Uterus (tissue), 4 donors: Measurements from ENCODE around the gene ZHX3. TPM values are rescaled to one million over a fixed set of nuclear protein-coding genes. Genes with fewer than 3 reads are reported as not detected.

Experiments
- DNase-seq, 2 donors: peaks; one replicate each; pipeline ENCODE4 v3.0.0-alpha.2; 2019 to 2020
- H3K27ac ChIP-seq, 2 donors: fragments of 200-600 bp; sonication (generic); 1 replicate in 1 of 2; 2 replicates in 1 of 2; pipeline ENCODE4 v1.5.1; 2016 to 2018
- H3K27me3 ChIP-seq, 2 donors: fragments of 200-600 bp; sonication (generic); one replicate each; pipeline ENCODE4 v1.5.1; 2018 to 2019; ENCODE audit warnings: control low read depth in 1 of 2
- H3K36me3 ChIP-seq, 2 donors: fragments of 200-600 bp; sonication (generic); one replicate each; pipeline ENCODE4 v1.5.1; 2019; ENCODE audit warnings: control low read depth in 1 of 2
- H3K4me1 ChIP-seq, 2 donors: fragments of 200-600 bp; sonication (generic); one replicate each; pipeline ENCODE4 v1.5.1; 2018 to 2019; ENCODE audit warnings: control low read depth in 1 of 2
- H3K4me3 ChIP-seq, 2 donors: fragments of 200-600 bp; sonication (generic); 1 replicate in 1 of 2; 2 replicates in 1 of 2; pipeline ENCODE4 v1.5.1; 2018 to 2019; ENCODE audit warnings: mild to moderate bottlenecking in 1 of 2
- H3K9me3 ChIP-seq, 2 donors: fragments of 200-600 bp; sonication (generic); one replicate each; pipeline ENCODE4 v1.5.1; 2019; ENCODE audit warnings: control low read depth in 1 of 2
- POLR2A ChIP-seq, 2 donors: fragments of 450-650 bp; IDR thresholded peaks; one replicate each; pipeline ENCODE4 v1.6.1; 2016; ENCODE audit warnings: antibody characterized with exemption in 2 of 2, mild to moderate bottlenecking in 1 of 2, moderate library complexity in 1 of 2
- intact Hi-C: fragments of 100-400 bp; cut with DNase I; formaldehyde crosslinking; loops from one replicate; pipeline ENCODE4 v1.15.1; 2023; ENCODE audit warnings: low total_unique reads
- total RNA-seq, 4 donors: library from RNA; depleted of rRNA in 3 of 4; stranded (reverse); fragments of >200 nt in 3 of 4; gene quantifications; one replicate each; pipeline versions ENCODE4 v1.1.0 to v1.2.4, GENCODE V29; 2014 to 2023
- TF ChIP-seq, protein P1 (sequence below), 4 experiments: fragments of 200-600 bp in 2 of 4; fragments of 450-650 bp in 2 of 4; sonication (generic) in 2 of 4; IDR thresholded peaks; one replicate each; pipeline ENCODE4 v1.5.1; 2016 to 2019; ENCODE audit warnings: antibody characterized with exemption in 4 of 4, mild to moderate bottlenecking in 2 of 4, moderate library complexity in 1 of 4
- donor health status: DM: yes; HTN: yes; CAD: no.

ZHX3 gene
- total RNA-seq, 4 donors from 2014 or later, result 18.7 to 85.2 (median 25.0) TPM

DNA sequence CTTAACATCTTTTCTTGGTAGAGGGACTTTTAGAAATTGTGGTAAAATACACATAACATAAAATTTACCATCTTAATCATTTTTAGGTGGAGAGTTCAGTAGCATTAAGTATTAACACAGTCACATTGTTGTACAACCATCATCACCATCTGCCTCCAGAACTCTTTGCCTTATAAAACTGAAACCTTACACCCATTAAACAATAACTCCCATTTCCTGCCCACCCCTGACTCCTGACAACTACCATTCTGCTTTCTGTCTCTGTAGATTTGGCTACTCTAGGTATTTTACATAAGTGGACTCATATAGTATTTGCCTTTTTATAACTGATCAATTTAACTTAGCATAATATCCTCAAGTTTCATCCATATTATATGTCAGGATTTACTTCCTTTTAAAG, 88.7 kb downstream of the ZHX3 start:
- H3K4me3 ChIP-seq, result no peak overlapping the region
- no peak for TF ChIP-seq POLR2A (IDR thresholded peaks at IDR 0.05)
- TF ChIP-seq, protein P1, sequence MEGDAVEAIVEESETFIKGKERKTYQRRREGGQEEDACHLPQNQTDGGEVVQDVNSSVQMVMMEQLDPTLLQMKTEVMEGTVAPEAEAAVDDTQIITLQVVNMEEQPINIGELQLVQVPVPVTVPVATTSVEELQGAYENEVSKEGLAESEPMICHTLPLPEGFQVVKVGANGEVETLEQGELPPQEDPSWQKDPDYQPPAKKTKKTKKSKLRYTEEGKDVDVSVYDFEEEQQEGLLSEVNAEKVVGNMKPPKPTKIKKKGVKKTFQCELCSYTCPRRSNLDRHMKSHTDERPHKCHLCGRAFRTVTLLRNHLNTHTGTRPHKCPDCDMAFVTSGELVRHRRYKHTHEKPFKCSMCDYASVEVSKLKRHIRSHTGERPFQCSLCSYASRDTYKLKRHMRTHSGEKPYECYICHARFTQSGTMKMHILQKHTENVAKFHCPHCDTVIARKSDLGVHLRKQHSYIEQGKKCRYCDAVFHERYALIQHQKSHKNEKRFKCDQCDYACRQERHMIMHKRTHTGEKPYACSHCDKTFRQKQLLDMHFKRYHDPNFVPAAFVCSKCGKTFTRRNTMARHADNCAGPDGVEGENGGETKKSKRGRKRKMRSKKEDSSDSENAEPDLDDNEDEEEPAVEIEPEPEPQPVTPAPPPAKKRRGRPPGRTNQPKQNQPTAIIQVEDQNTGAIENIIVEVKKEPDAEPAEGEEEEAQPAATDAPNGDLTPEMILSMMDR (IDR thresholded peaks at IDR 0.05), result no peak
- no peak overlapping the region for H3K27ac ChIP-seq
- no peaks in the 10 kb centered on the region for H3K9me3 ChIP-seq
- H3K4me1 ChIP-seq, result peaks cover 0 to 8% of the 10 kb centered on the region in 2 donors
- H3K27me3 ChIP-seq, result no peaks in the 10 kb centered on the region
- no peak for DNase-seq
- intact Hi-C loops, result no loop called here
- no peaks in the 10 kb centered on the region for H3K36me3 ChIP-seq

DNA sequence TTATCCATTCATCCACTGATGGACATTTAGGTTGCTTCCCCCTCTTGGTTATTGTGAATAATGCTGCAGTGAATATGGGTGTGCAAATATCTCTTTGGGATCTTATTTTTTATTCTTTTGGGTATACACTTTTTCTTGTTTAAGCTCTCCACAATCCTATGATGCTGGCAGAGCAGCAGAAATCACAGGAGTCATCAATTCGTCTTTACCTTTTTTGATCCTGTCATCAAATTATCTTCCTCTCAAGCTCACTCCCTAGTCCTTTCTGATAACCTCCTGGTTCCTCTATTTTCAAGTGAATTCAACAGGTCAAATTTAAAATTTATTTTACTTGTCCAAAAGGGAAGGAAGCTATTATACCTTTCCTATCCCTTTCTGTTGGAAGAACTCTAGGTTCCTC, 91.1 kb downstream of the ZHX3 start:
- intact Hi-C loops, result no loop called here
- Histone ChIP-seq H3K4me1 (no peaks in the 10 kb centered on the region), H3K4me3 (no peak overlapping the region), H3K27me3 (no peaks in the 10 kb centered on the region), H3K36me3 (no peaks in the 10 kb centered on the region), H3K27ac (no peak overlapping the region), H3K9me3 (no peaks in the 10 kb centered on the region)
- no peak for TF ChIP-seq POLR2A (IDR thresholded peaks at IDR 0.05)
- TF ChIP-seq, protein P1 (IDR thresholded peaks at IDR 0.05), result no peak
- DNase-seq, result no peak

DNA sequence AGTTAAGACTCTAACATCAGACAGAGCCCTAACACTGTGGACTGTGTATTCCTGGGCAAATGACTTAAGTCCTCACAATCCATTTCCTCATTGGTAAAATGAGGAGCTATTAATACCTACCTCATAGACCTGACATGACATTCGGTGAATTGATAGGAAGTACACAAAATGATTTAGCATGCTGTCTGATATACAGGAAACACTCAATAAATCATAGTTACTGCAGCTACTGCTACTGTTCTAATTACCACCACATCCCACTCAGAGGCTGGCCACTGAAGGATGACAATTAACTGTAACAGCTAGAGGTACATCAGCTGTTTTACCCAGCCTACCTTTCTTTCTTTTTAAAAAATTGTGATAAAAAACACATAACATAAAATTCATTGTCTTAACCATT, 92.4 kb downstream of the ZHX3 start:
- Histone ChIP-seq H3K36me3 (no peaks in the 10 kb centered on the region), H3K27me3 (no peaks in the 10 kb centered on the region), H3K27ac (no peak overlapping the region), H3K4me1 (no peaks in the 10 kb centered on the region), H3K4me3 (no peak overlapping the region), H3K9me3 (no peaks in the 10 kb centered on the region)
- DNase-seq, result no peak
- intact Hi-C loops, result no loop called here
- TF ChIP-seq, protein P1 (IDR thresholded peaks at IDR 0.05), result no peak
- TF ChIP-seq POLR2A (IDR thresholded peaks at IDR 0.05), result no peak

DNA sequence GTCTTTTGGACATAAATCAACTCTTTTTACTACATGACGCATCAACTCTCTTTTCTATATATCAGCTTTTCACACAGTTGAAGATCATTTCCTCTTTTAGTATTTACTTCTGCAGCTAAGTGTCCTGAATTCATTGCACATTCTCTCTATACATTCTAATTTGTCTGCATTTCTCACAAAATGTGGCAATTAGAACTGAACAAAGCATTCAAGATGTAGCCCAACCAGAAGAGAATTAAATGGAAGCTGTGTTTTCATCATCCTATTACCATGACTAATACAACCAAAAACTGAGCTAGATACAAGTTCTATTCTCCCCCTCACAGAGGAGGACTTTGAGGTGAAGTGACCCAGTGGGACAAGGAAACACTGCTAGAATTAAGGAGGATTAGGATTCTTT, 93.2 kb downstream of the ZHX3 start:
- Histone ChIP-seq H3K27me3 (no peaks in the 10 kb centered on the region), H3K36me3 (no peaks in the 10 kb centered on the region), H3K27ac (no peak overlapping the region), H3K9me3 (no peaks in the 10 kb centered on the region), H3K4me1 (no peaks in the 10 kb centered on the region), H3K4me3 (no peak overlapping the region)
- no peak for TF ChIP-seq POLR2A (IDR thresholded peaks at IDR 0.05)
- TF ChIP-seq, protein P1 (IDR thresholded peaks at IDR 0.05), result no peak
- DNase-seq, result no peak
- intact Hi-C loops, result no loop called here

DNA sequence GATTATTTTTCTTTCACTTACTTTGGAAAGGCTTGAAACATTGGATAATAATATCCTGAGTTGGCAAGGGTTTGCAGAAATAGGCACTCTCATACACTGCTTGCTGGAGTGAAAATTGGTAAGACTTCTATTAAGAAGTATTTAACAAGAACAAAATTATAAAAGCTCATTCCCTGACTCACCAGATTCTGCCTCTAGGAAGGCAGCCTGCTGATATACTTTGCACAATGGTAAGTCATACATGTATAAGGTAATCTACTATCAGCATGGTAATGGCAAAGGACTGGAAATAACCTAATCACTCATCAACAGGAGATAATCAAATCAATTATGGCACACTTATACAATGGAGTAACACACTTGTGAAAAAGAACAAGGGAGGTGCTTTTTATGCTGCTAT, 94.4 kb downstream of the ZHX3 start:
- intact Hi-C loops, result no loop called here
- DNase-seq, result no peak
- H3K27ac ChIP-seq, result peak overlapping the region in 1 of 2 donors; percentile 2
- no peak overlapping the region for H3K4me3 ChIP-seq
- H3K9me3 ChIP-seq, result no peaks in the 10 kb centered on the region
- no peaks in the 10 kb centered on the region for H3K4me1 ChIP-seq
- no peaks in the 10 kb centered on the region for H3K36me3 ChIP-seq
- no peak for TF ChIP-seq POLR2A (IDR thresholded peaks at IDR 0.05)
- TF ChIP-seq, protein P1 (IDR thresholded peaks at IDR 0.05), result no peak
- H3K27me3 ChIP-seq, result no peaks in the 10 kb centered on the region
